ENCODE results near the gene ZNF561.
"Not testable (repeated sequence)": the region's sequence is repeated elsewhere in the genome, so short reads cannot be mapped to it uniquely, and the experiment has no call there.

The ZNF561 gene

GRCh38 chr19:9621156-9622037 lies at the start of gene ZNF561:
Gene ZNF561 (minus strand): TSS chr19:9621232. CDS start chr19:9619456, 1,776 bp downstream.
- DNase-seq (ENCODE audit: insufficient read length, low spot score) (peak; percentile 50), FAIRE-seq (no peak)
- TF ChIP-seq POLR2A (IDR thresholded peaks at IDR 0.05; ENCODE audit: low read depth, low read length) = peak; percentile 80

GRCh38 chr19:9668544-9668943 lies 47.5 kb upstream of the ZNF561 start:
- DNase-seq (ENCODE audit: insufficient read length, low spot score) = no peak
- no peak for TF ChIP-seq POLR2A (IDR thresholded peaks at IDR 0.05; ENCODE audit: low read depth, low read length)
- no peak for FAIRE-seq

GRCh38 chr19:9667898-9668297 lies 46.9 kb upstream of the ZNF561 start:
- TF ChIP-seq POLR2A (IDR thresholded peaks at IDR 0.05; ENCODE audit: low read depth, low read length) = no peak
- FAIRE-seq = no peak
- no peak for DNase-seq (ENCODE audit: insufficient read length, low spot score)

- no peak for FAIRE-seq
- no peak for TF ChIP-seq POLR2A (IDR thresholded peaks at IDR 0.05; ENCODE audit: low read depth, low read length)
- no peak for DNase-seq (ENCODE audit: insufficient read length, low spot score)
Observed at GRCh38 chr19:9658769-9659168, 37.7 kb upstream of the ZNF561 start.

GRCh38 chr19:9653066-9653555 lies 32.1 kb upstream of the ZNF561 start:
- FAIRE-seq; DNase-seq (ENCODE audit: insufficient read length, low spot score): not testable (repeated sequence)

GRCh38 chr19:9651464-9651863 lies 30.4 kb upstream of the ZNF561 start:
- DNase-seq (ENCODE audit: insufficient read length, low spot score); FAIRE-seq: not testable (repeated sequence)

- no peak for TF ChIP-seq POLR2A (IDR thresholded peaks at IDR 0.05; ENCODE audit: low read depth, low read length)
- DNase-seq (ENCODE audit: insufficient read length, low spot score) = no peak
- no peak for FAIRE-seq
Observed at GRCh38 chr19:9650345-9650744, 29.3 kb upstream of the ZNF561 start.

- no peak for TF ChIP-seq POLR2A (IDR thresholded peaks at IDR 0.05; ENCODE audit: low read depth, low read length)
- FAIRE-seq = no peak
- DNase-seq (ENCODE audit: insufficient read length, low spot score) = no peak
Observed at GRCh38 chr19:9645472-9645871, 24.4 kb upstream of the ZNF561 start.

GRCh38 chr19:9644472-9644871 lies 23.4 kb upstream of the ZNF561 start:
- DNase-seq (ENCODE audit: insufficient read length, low spot score) (no peak), FAIRE-seq (no peak)
- TF ChIP-seq POLR2A (IDR thresholded peaks at IDR 0.05; ENCODE audit: low read depth, low read length) = no peak

GRCh38 chr19:9641810-9642209 lies 20.8 kb upstream of the ZNF561 start:
- TF ChIP-seq POLR2A (IDR thresholded peaks at IDR 0.05; ENCODE audit: low read depth, low read length) = no peak
- FAIRE-seq (no peak), DNase-seq (ENCODE audit: insufficient read length, low spot score) (no peak)

GRCh38 chr19:9640956-9641355 lies 19.9 kb upstream of the ZNF561 start:
- no peak for DNase-seq (ENCODE audit: insufficient read length, low spot score)
- TF ChIP-seq POLR2A (IDR thresholded peaks at IDR 0.05; ENCODE audit: low read depth, low read length) = no peak
- no peak for FAIRE-seq

- DNase-seq (ENCODE audit: insufficient read length, low spot score) = no peak
- FAIRE-seq = no peak
- no peak for TF ChIP-seq POLR2A (IDR thresholded peaks at IDR 0.05; ENCODE audit: low read depth, low read length)
Observed at GRCh38 chr19:9636018-9636417, 15.0 kb upstream of the ZNF561 start.

- FAIRE-seq = no peak
- DNase-seq (ENCODE audit: insufficient read length, low spot score) = no peak
- TF ChIP-seq POLR2A (IDR thresholded peaks at IDR 0.05; ENCODE audit: low read depth, low read length) = no peak
Observed at GRCh38 chr19:9627856-9628255, 6.8 kb upstream of the ZNF561 start.

GRCh38 chr19:9622531-9622930 lies 1.5 kb upstream of the ZNF561 start:
- FAIRE-seq (no peak), DNase-seq (ENCODE audit: insufficient read length, low spot score) (no peak)
- TF ChIP-seq POLR2A (IDR thresholded peaks at IDR 0.05; ENCODE audit: low read depth, low read length) = no peak

- TF ChIP-seq POLR2A (IDR thresholded peaks at IDR 0.05; ENCODE audit: low read depth, low read length) = no peak
- peak; percentile 44 for DNase-seq (ENCODE audit: insufficient read length, low spot score)
- no peak for FAIRE-seq
Observed at GRCh38 chr19:9620842-9621155, 233 bp downstream of the ZNF561 start.

Measured in H54 (cell line).